Activated CD8-positive, alpha-beta memory T cell treated with anti-CD3 and anti-CD28 coated beads, Interleukin-2, amount 50 U/mL, for 1 hour (primary cell): ENCODE data around the gene DCTN3.

Experiments used
- DNase-seq: peaks from one replicate; pipeline ENCODE4 v3.0.0-alpha.2; 2020; ENCODE audit errors: extremely low read depth

Gene DCTN3

DNA sequence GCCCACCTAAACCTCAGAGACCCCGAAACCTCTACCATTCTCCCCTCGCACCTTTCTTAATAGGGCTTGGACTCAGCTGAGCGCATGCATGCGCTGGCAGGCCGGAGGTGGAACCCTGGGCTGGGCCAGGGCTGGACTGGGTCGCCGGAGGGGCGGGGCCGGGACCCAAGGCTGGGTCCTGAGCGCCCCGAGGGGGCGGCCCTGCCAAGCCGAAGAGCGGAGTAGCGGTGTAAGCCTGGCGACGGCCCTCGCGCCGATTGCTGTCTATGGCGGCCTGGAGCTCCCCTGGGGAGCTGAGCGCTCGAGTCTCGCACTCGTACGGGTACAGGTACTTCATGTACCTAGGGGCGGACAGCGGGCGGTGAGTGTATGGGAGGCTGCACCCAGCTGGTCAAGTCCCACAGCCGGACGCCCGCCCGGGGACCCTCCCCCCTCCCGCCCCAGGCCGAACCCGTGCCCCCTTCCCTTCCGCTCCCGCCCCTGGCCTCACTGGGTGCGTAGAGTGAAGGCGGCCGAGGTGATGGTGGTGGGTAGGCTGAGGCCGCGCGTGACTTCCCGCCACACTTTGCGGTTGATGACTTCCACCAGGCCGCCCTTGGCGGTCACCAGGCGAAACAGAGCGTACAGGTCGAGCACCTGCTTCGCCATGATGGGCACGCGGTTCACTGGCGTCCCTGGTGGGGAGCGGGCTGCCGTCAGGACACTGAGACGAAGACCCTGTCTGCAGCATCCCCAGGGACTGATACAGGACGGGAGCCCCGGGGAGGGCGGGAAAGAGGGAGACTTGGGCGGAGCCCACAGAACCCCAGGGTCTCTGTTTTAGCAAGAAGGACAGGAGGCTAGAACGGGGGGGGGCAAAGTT, 3.3 kb upstream of the DCTN3 start:
- DNase-seq = no peak

DNA sequence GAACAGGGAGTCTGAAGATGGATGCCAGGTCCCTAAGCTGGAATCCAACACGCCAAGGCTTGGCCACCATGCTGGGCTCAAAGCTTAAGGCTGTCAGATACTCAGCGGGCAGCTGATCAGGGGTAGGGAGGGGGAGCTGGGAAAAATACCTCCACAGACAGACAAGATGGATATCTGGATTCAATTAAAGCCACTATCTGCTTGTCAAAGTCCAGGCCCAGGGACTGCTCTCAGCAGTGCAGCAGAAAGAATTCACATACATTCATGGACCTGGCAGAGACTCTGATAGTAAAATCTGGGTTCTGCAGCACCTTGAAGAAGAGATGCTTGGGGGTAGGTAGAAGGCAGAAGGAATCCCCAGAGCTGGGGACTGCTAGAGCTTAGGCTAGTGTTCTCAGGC, 5.2 kb downstream of the DCTN3 start:
- DNase-seq = no peak

- DNase-seq = peak; percentile 43
Measured at GRCh38 chr9:34612788-34613390, 7.4 kb downstream of the DCTN3 start.

GRCh38 chr9:34611811-34612787, 8.2 kb downstream of the DCTN3 start, which contains the start of gene RPP25L:
Gene RPP25L, minus strand, starts transcription at chr9:34612097. Its CDS starts 801 bp downstream, at chr9:34611296.
- no peak for DNase-seq

- DNase-seq = no peak
Measured at GRCh38 chr9:34611251-34611810, 9.0 kb downstream of the DCTN3 start.

DNA sequence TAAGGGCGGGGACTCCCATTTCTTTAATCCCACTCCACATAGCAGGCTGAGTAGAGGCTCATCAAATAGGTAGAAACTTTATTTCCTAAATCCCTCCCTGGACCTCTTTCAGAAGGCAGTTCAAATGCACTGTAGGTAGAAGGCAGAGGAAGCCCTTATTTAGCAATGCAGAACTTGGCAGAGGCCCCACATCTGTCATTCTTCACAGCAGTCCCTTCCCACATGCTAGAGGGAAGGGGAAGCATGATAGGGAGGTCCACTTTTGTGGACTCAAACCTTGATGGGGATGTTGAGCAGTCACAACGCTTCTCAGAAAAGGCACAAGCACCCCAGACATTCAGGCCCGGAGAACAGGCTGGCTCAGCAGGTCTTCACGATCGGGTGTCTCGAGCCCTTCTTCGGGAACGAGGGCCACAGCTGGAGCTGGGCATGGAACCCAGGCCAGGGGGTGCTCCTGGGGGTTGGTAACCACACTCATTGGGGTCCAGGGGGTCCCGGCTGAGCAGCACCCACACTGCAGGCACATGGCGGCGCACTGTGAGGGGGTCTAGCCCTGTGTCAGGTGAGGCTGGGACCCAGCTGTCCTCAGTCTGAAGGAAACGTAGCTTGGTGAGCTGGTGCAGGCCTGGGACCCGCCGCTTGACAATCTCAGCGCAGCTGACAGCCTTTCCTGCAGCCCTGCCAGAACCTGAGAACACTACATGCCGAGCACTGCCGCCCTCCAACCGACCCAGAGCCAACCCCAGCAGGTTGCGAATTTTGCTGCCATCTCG, 9.7 kb downstream of the DCTN3 start:
- no peak for DNase-seq

DNA sequence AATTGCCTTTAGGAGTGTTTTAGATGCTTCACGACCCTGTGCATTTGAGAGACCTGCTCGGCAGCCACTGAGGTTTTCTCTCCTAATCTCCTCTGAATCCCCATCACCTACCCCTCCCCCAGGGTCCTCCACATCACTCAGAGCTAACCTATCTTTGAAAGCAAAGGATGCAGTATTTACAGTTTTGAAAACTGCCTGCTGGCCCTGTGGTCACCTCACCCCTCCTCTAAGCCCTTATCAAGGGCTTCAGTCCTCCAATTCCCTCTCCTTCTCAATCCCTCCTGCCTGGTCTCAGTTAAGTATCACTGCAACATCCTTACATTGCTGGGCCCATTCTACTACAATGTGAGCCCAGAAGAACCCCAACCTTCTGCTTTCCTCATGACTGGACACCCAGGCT, 13.0 kb downstream of the DCTN3 start:
- no peak for DNase-seq

- no peak for DNase-seq
Measured at GRCh38 chr9:34606905-34607304, 13.4 kb downstream of the DCTN3 start.

DNA sequence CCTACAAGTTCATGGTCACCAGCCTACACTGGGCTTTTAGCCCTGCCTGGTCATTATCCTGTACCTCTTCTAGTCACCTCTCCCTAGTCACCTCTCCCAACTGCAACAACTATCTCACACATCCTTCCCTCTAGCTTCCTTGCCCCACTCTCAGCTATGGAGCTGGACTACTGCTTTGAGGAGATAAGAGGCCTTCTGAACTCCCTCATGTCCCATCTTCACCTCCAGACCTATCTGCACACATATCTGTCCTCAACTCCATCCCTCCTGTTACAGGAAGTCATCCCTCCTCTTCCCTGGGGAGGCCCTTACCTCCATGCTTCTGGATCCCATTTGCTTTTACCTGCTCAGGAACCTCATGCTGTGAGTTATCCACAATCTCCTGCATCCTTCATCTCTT, 14.1 kb downstream of the DCTN3 start:
- no peak for DNase-seq

- peak; percentile 32 for DNase-seq
Measured at GRCh38 chr9:34603610-34604231, 16.6 kb downstream of the DCTN3 start.

- DNase-seq = no peak
Measured at GRCh38 chr9:34601937-34602573, 18.2 kb downstream of the DCTN3 start.

- no peak for DNase-seq
Measured at GRCh38 chr9:34600908-34601307, 19.4 kb downstream of the DCTN3 start.

DNA sequence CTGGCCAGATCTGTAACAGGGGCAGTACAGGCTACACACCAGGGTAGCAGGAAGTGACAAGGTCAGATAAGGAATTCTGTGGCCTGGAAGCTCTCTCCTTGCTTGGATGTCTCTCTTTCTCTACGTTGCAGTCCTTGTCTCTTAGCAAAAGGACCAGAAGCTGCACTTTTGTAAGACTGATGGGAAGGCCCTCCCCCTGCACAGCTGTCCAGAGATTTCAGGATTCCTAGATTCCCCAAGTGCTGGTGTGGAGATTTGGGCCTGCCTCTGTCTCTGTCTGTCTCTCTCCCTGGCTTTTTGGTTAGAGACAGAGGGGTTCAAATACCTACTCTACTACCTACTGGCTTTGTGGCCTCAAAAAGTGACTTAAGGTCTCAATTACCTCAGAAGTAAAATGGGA, 20.7 kb downstream of the DCTN3 start:
- DNase-seq = no peak

DNA sequence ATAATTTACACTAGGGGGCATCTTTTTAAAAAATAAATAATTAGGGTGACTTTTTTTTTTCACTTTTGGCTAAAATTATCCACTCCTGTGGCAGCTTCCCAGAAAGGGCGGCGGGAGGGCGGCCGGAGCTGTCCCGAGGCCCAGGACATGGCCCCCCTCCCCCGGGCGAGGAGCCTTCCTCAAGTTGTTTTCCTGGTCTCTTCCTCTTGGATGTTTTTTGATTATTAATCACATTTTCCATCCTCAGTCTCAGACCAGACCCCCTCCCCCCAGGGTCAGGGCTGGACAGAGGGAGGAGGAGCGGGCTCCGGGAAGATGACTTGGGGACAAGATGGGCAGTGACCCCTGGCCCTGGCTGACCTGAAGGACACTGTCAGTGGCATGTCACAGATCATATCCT, 26.1 kb downstream of the DCTN3 start:
- DNase-seq = no peak

DNA sequence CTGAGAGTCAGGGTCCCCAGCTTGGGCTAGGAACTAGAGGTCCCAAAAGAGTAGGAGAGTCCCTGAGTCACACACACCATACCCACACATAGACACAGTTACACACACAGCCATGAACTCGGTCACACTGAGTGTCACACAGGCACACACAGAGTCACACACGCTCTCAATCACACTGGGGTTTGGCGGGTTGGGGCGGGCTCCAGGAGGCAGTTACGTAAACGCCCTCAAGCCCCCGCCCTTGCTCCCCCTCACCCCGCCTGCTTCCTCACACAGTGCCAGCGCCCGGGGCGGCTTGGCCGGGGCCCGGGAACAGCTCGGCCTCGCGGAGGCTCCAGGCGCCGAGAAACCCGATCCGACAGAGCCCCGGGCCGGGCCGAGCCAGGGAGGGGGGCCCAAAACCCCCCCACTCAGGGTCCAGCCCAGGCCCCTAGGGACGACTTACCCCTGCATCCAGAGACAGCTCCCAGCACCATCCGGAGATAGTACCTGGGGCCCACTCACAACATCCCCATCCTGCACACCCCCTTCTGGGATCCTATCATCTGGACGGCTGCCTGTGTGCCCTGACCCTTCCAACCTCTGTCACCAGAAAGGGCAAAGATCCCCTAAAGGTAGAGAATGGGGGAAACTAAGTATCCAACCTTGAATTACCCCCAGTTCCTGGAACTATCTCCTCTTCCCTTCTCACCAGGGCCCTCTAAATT, 27.2 kb downstream of the DCTN3 start:
- no peak for DNase-seq

DNA sequence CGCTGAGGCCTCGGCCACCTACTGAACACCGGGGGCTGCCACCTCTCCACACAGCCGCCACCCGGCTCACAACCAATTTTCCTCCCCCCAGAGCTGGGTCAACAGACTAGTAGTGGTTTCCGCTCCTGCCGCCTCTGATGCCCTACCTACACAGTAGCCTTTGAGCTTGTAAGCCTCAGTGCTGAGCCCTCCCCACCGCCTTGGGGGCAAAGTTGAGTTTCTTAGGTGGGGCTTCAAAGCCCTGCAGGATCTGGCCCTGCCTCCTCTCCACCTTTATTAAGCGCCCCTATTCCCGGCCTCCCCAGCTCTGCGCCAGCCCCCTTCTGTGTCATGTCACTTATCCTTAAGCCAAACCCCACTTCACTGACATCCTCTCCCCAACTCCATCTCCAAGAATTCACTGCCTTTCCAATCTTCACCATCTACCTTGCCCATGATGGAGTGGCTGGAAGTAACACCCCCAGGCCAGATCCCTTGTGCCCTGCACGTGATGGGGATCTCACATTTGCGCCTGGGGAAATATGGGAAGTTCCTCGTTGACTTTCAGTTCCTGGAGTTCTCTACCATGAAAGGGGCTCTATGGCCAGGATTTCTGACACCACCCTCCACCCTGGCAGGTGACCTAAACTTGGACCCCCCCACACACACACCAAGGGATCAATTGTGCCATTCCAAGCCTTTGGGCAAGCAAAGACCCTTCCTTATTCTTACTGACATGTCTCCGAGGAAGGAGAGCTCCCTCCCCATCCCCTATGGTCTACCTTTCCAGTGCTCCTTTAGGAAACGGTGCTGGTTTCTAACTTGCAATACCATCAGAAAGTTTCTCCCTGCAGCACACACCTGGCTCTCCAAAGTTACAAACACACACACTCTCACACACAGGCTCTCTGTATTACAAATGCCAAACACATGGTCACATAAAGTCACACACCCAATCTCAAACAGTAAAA, 28.1 kb downstream of the DCTN3 start:
- no peak for DNase-seq

DNA sequence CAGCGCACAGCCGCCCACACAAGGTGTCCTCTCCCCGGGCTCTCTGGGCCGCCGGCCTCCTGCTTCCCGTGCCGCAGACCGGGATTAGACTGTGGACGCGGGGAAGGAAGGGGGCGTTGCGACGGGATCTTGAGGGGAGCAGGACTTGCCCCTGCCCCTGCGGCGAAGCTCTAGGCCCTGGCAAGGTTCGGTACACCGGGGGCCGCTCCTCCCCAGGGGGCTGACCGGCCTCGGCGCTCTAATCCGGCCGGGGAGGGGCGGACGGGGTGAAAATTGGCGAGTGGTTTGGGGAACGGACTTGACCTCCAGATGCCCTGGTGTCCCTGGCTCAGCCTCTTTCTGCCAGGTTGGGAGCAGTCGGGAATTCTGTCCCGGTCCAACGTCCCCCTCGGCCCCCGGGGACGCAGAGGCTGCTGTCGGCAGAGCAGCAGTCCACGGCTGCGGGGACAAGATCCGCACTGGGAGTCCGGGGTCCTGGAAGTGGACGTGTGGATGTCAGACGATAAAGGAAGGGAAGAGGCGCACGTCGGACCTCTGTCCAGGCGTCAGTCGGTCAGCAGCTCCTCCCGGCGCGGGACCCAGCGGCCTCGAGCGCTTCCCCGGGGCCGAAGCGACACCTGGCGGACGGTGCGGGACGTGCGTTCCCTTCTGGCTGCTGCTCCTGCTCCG, 28.9 kb downstream of the DCTN3 start:
- DNase-seq = peak; percentile 23
